Measurements from ENCODE around the gene RSPH3.

DNA sequence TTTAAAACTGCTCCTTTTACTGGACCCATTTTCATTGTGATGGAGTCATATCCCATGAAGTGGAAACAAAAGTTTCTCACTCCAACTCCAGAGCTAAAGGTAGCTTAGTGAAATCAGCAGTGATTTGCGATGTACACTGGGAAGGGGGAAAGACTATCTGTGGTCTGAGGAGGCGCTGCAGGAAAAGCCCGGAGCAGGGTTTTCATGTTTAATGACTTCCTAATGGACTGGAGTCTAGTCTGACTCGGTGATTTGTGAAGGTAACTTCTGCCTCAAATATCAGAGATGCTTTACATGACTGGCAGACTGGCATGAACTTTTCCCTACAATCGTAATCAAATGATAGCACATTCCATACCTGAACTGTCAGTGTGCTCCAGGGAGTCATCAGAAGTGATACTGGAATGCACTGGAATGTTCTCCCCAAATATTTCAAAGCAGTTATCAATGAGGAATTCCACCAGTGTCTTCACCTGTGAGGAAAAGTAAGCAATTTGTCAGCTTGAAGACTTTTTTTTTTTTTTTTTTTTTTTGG lies 37.8 kb upstream of the RSPH3 start:
- TF ChIP-seq, protein P1, sequence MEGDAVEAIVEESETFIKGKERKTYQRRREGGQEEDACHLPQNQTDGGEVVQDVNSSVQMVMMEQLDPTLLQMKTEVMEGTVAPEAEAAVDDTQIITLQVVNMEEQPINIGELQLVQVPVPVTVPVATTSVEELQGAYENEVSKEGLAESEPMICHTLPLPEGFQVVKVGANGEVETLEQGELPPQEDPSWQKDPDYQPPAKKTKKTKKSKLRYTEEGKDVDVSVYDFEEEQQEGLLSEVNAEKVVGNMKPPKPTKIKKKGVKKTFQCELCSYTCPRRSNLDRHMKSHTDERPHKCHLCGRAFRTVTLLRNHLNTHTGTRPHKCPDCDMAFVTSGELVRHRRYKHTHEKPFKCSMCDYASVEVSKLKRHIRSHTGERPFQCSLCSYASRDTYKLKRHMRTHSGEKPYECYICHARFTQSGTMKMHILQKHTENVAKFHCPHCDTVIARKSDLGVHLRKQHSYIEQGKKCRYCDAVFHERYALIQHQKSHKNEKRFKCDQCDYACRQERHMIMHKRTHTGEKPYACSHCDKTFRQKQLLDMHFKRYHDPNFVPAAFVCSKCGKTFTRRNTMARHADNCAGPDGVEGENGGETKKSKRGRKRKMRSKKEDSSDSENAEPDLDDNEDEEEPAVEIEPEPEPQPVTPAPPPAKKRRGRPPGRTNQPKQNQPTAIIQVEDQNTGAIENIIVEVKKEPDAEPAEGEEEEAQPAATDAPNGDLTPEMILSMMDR (IDR thresholded peaks at IDR 0.05): no peak
- TF ChIP-seq, protein P2, sequence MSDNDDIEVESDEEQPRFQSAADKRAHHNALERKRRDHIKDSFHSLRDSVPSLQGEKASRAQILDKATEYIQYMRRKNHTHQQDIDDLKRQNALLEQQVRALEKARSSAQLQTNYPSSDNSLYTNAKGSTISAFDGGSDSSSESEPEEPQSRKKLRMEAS (IDR thresholded peaks at IDR 0.05; ENCODE audit: low read depth): no peak
- no peak for TF ChIP-seq SMC3 (IDR thresholded peaks at IDR 0.05; ENCODE audit: low read depth, low read length)
- TF ChIP-seq MXI1 (IDR thresholded peaks at IDR 0.05; ENCODE audit: low read depth, low read length): no peak
- TF ChIP-seq POLR2AphosphoS5 (IDR thresholded peaks at IDR 0.05; ENCODE audit: low read depth, low read length): no peak
- TF ChIP-seq GATA2 (CRISPR knock-in tag; IDR thresholded peaks at IDR 0.05): no peak
- TF ChIP-seq YY1 (IDR thresholded peaks at IDR 0.05; ENCODE audit: low read depth): no peak
- TF ChIP-seq RAD21 (IDR thresholded peaks at IDR 0.05; ENCODE audit: low read length): no peak
- TF ChIP-seq, protein P3, sequence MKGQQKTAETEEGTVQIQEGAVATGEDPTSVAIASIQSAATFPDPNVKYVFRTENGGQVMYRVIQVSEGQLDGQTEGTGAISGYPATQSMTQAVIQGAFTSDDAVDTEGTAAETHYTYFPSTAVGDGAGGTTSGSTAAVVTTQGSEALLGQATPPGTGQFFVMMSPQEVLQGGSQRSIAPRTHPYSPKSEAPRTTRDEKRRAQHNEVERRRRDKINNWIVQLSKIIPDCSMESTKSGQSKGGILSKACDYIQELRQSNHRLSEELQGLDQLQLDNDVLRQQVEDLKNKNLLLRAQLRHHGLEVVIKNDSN (IDR thresholded peaks at IDR 0.05; ENCODE audit: borderline replicate concordance, low read depth): no peak
- TF ChIP-seq, protein P4, sequence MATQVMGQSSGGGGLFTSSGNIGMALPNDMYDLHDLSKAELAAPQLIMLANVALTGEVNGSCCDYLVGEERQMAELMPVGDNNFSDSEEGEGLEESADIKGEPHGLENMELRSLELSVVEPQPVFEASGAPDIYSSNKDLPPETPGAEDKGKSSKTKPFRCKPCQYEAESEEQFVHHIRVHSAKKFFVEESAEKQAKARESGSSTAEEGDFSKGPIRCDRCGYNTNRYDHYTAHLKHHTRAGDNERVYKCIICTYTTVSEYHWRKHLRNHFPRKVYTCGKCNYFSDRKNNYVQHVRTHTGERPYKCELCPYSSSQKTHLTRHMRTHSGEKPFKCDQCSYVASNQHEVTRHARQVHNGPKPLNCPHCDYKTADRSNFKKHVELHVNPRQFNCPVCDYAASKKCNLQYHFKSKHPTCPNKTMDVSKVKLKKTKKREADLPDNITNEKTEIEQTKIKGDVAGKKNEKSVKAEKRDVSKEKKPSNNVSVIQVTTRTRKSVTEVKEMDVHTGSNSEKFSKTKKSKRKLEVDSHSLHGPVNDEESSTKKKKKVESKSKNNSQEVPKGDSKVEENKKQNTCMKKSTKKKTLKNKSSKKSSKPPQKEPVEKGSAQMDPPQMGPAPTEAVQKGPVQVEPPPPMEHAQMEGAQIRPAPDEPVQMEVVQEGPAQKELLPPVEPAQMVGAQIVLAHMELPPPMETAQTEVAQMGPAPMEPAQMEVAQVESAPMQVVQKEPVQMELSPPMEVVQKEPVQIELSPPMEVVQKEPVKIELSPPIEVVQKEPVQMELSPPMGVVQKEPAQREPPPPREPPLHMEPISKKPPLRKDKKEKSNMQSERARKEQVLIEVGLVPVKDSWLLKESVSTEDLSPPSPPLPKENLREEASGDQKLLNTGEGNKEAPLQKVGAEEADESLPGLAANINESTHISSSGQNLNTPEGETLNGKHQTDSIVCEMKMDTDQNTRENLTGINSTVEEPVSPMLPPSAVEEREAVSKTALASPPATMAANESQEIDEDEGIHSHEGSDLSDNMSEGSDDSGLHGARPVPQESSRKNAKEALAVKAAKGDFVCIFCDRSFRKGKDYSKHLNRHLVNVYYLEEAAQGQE (IDR thresholded peaks at IDR 0.05; ENCODE audit: low read depth, low read length): no peak
- no peak for TF ChIP-seq FOSL2 (IDR thresholded peaks at IDR 0.05; ENCODE audit: borderline replicate concordance, low read depth)
- TF ChIP-seq ELF1 (IDR thresholded peaks at IDR 0.05): no peak
- no peak for TF ChIP-seq GABPA (IDR thresholded peaks at IDR 0.05; ENCODE audit: low read depth)
- TF ChIP-seq EP300 (IDR thresholded peaks at IDR 0.05; ENCODE audit: borderline replicate concordance in 1 of 2, low read depth in 1 of 2, low read length in 1 of 2): no peak

Measured in SK-N-SH (cell line).